ENCODE results near the gene TIMM50. TPM values are rescaled to one million over a fixed set of nuclear protein-coding genes. Genes with fewer than 3 reads are reported as not detected.

Gene TIMM50
- total and polyA plus RNA-seq, 2 of the 13 experiments (the other 11 are each of a cell fraction or from before 2014, with no cell fraction given): 91.1 to 92.5 TPM

GRCh38 chr19:39506944-39507714 is 26.5 kb downstream of the TIMM50 start (continued):
- no peak for TF ChIP-seq AFF4 (CRISPR knock-in tag; IDR thresholded peaks at IDR 0.05)
- no peak for TF ChIP-seq TCF7 (IDR thresholded peaks at IDR 0.05; ENCODE audit: low read depth)
- TF ChIP-seq ZNF549 (CRISPR knock-in tag; IDR thresholded peaks at IDR 0.05): peak; percentile 79; the same call in 1 of the 2 replicates
- peak; percentile 48; the same call in 1 of the 2 replicates for TF ChIP-seq SMAD1 (CRISPR knock-in tag; IDR thresholded peaks at IDR 0.05; ENCODE audit: borderline replicate concordance, low read depth)
- TF ChIP-seq ZNF550 (CRISPR knock-in tag; IDR thresholded peaks at IDR 0.05; ENCODE audit: borderline replicate concordance): no peak; the same call in 1 of the 2 replicates
- TF ChIP-seq JUND (CRISPR knock-in tag; IDR thresholded peaks at IDR 0.05): 0 out of 2 replicates have a peak, but pooled peaks have one; percentile 14
- peak; percentile 93; the same call in 1 of the 2 replicates for TF ChIP-seq HOXA9 (CRISPR knock-in tag; IDR thresholded peaks at IDR 0.05; ENCODE audit: borderline replicate concordance)
- peak; percentile 99 for TF ChIP-seq NFKB2 (CRISPR knock-in tag; IDR thresholded peaks at IDR 0.05; ENCODE audit: borderline replicate concordance)
- no peak for TF ChIP-seq STAT5B (CRISPR knock-in tag; IDR thresholded peaks at IDR 0.05)
- TF ChIP-seq EED (CRISPR knock-in tag; IDR thresholded peaks at IDR 0.05): peak; percentile 58; the same call in 1 of the 2 replicates
- no peak for TF ChIP-seq NCOA5 (CRISPR knock-in tag; IDR thresholded peaks at IDR 0.05)
- TF ChIP-seq ETV5 (CRISPR knock-in tag; IDR thresholded peaks at IDR 0.05; ENCODE audit: borderline replicate concordance): no peak
- no peak for TF ChIP-seq ZNF24 (IDR thresholded peaks at IDR 0.05)
- TF ChIP-seq ZNF878 (CRISPR knock-in tag; IDR thresholded peaks at IDR 0.05): no peak
- TF ChIP-seq ZEB1 (IDR thresholded peaks at IDR 0.05; ENCODE audit: insufficient replicate concordance, low read depth): no peak
- peak; percentile 95 for TF ChIP-seq ZNF547 (CRISPR knock-in tag; IDR thresholded peaks at IDR 0.05)
- TF ChIP-seq ZBTB49 (CRISPR knock-in tag; IDR thresholded peaks at IDR 0.05; ENCODE audit: borderline replicate concordance): no peak
- TF ChIP-seq YY1 (IDR thresholded peaks at IDR 0.05; ENCODE audit: insufficient read depth, insufficient replicate concordance, low read depth, low read length): peak; percentile 22
- no peak for TF ChIP-seq GMEB1 (CRISPR knock-in tag; IDR thresholded peaks at IDR 0.05; ENCODE audit: borderline replicate concordance)

Data from HepG2 (cell line).